ENCODE measurements around the gene TNKS2.
A peak's percentile ranks its signal among the peaks of the same experiment; 100 is the strongest.
"Not testable (repeated sequence)": the region's sequence is repeated elsewhere in the genome, so short reads cannot be mapped to it uniquely, and the experiment has no call there.

Gene TNKS2

GRCh38 chr10:91879515-91880170 is 81.4 kb downstream of the TNKS2 start:
- DNase-seq = no peak

GRCh38 chr10:91880310-91880709 is 82.1 kb downstream of the TNKS2 start:
- no peak for DNase-seq

- peak; percentile 23 for DNase-seq
These were observed 85.6 kb downstream of the TNKS2 start for GRCh38 chr10:91883549-91884444.

GRCh38 chr10:91884536-91884935 is 86.3 kb downstream of the TNKS2 start:
- DNase-seq = no peak

GRCh38 chr10:91885362-91886079 is 87.3 kb downstream of the TNKS2 start:
- DNase-seq = no peak

GRCh38 chr10:91886954-91887271 is 88.7 kb downstream of the TNKS2 start:
- no peak for DNase-seq

- DNase-seq = no peak
These were observed 89.2 kb downstream of the TNKS2 start for GRCh38 chr10:91887272-91888076.

GRCh38 chr10:91891125-91892001 is 93.1 kb downstream of the TNKS2 start:
- no peak for DNase-seq

GRCh38 chr10:91893051-91893450 is 94.8 kb downstream of the TNKS2 start:
- no peak for DNase-seq

- not testable (repeated sequence) for DNase-seq
These were observed 96.0 kb downstream of the TNKS2 start for GRCh38 chr10:91894261-91894685.

- no peak for DNase-seq
These were observed 98.1 kb downstream of the TNKS2 start for GRCh38 chr10:91896212-91896756.

GRCh38 chr10:91897421-91897820 is 99.2 kb downstream of the TNKS2 start:
- no peak for DNase-seq

GRCh38 chr10:91901784-91902677 is 103.8 kb downstream of the TNKS2 start:
- no peak for DNase-seq

GRCh38 chr10:91907033-91907594 is 108.9 kb downstream of the TNKS2 start:
- DNase-seq = no peak

- DNase-seq = no peak
These were observed 109.7 kb downstream of the TNKS2 start for GRCh38 chr10:91907914-91908336.

- DNase-seq = peak; percentile 56
These were observed 110.3 kb downstream of the TNKS2 start for GRCh38 chr10:91908337-91909116.

GRCh38 chr10:91909117-91909677 is 111.0 kb downstream of the TNKS2 start, which contains the start of gene FGFBP3:
FGFBP3 (minus strand) TSS chr10:91909486; CDS start chr10:91908969, 517 bp downstream.
- peak; percentile 53 for DNase-seq

GRCh38 chr10:91910467-91910866 is 112.2 kb downstream of the TNKS2 start:
- no peak for DNase-seq
